Endothelial cell (in vitro differentiated cells): ENCODE measurements around the gene RNF5. TPM values are rescaled to one million over a fixed set of nuclear protein-coding genes. Genes with fewer than 3 reads are reported as not detected.

Experiments
- DNase-seq: peaks from one replicate; pipeline ENCODE4 v3.0.0; 2021; ENCODE audit warnings: low spot score
- H3K27ac Mint-ChIP-seq: one replicate; pipeline ENCODE4 v1.8.0; 2021; ENCODE audit warnings: mixed read lengths, inconsistent platforms; ENCODE audit not compliant: unreplicated experiment
- H3K27me3 Mint-ChIP-seq: one replicate; pipeline ENCODE4 v1.8.0; 2021; ENCODE audit warnings: mild to moderate bottlenecking, moderate library complexity, mixed read lengths, inconsistent platforms; ENCODE audit not compliant: unreplicated experiment
- H3K36me3 Mint-ChIP-seq: one replicate; pipeline ENCODE4 v1.8.0; 2021; ENCODE audit warnings: mild to moderate bottlenecking, low read depth, mixed read lengths, inconsistent platforms; ENCODE audit not compliant: unreplicated experiment
- H3K4me1 Mint-ChIP-seq: one replicate; pipeline ENCODE4 v1.8.0; 2021; ENCODE audit warnings: mild to moderate bottlenecking, mixed read lengths, inconsistent platforms; ENCODE audit not compliant: unreplicated experiment
- H3K4me3 Mint-ChIP-seq: one replicate; pipeline ENCODE4 v1.8.0; 2021; ENCODE audit warnings: mild to moderate bottlenecking, mixed read lengths, inconsistent platforms; ENCODE audit not compliant: unreplicated experiment
- H3K9me3 Mint-ChIP-seq: one replicate; pipeline ENCODE4 v1.8.0; 2021; ENCODE audit warnings: mixed read lengths, inconsistent platforms; ENCODE audit not compliant: unreplicated experiment
- CTCF ChIP-seq: fragments of 200-600 bp; sonication (generic); IDR thresholded peaks from one replicate; pipeline ENCODE4 v1.5.0; 2021; ENCODE audit warnings: antibody characterized with exemption; ENCODE audit not compliant: unreplicated experiment
- total RNA-seq: library from RNA; stranded (reverse); fragmentation: NEBNext Ultra II Directional; extraction: Animal tissue kit (Norgen Biotek cat#: 25700); gene quantifications from one replicate; pipeline ENCODE4 v1.2.1, GENCODE V29; 2021; ENCODE audit not compliant: unreplicated experiment

RNF5 gene
- total RNA-seq, 1 donor from 2014 or later = 44.4 TPM

- H3K27ac Mint-ChIP-seq = no peak overlapping the region
- no peaks in the 10 kb centered on the region for H3K9me3 Mint-ChIP-seq
- peaks cover 43% of the 10 kb centered on the region for H3K36me3 Mint-ChIP-seq
- H3K4me1 Mint-ChIP-seq = peaks cover 49% of the 10 kb centered on the region
- no peak for DNase-seq
- TF ChIP-seq CTCF = no peak
- peak overlapping the region; percentile 37 for H3K4me3 Mint-ChIP-seq
- peaks cover 6% of the 10 kb centered on the region for H3K27me3 Mint-ChIP-seq
These were observed 41.8 kb downstream of the RNF5 start for GRCh38 chr6:32220021-32220420.

GRCh38 chr6:32222333-32223230, 44.4 kb downstream of the RNF5 start:
- Mint-ChIP-seq H3K9me3 (no peaks in the 10 kb centered on the region), H3K27me3 (peaks cover 6% of the 10 kb centered on the region), H3K4me3 (peak overlapping the region; percentile 78), H3K4me1 (peaks cover 45% of the 10 kb centered on the region), H3K36me3 (peaks cover 24% of the 10 kb centered on the region), H3K27ac (peak overlapping the region; percentile 67)
- DNase-seq = no peak
- TF ChIP-seq CTCF = no peak

DNA sequence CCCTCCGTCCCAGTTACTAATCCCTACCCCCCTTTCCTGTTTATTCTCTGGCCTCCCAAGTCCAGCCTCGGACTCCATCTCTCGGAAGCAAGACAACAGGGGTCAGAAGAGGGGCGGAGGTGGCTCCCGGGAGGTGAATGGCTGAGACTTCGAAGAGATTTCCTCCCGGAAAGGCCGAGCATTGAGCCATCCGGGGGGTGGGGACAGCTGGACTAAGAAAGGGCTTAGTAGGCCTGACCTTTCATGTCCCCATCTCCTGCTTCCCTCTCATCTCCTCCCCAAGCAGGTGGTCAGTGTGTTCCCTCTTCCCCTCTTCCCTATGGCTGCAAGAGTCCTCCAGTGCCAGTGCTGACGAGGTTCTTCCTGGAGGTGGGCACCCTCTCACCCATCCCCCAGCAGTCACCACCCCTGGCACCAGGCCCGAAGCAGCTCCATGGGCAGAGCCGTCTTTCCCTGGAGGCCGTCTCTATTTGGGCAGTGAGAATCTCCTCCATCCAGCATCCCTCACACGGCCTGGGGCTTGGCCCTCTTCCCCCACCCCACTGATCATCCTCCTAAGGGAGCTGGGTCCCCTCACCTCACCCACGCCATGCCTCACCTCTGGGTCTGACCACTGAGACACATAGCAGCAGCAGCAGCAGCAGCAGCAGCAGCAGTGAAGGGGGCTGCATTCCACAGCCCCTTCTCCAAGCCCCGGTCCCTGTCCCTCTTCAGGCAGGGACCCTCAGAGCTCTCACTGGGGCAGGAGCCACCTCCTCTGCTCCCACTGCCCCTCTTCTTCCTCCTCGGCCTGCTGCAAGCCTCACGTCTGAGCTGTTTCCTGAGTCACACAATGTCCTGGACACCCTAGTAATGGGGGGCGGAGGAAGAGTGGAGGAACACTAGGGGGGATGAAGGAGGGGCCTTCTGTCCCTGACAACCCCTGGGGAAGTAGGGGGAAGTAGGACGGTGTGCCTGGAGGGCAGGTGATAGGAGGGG, 45.3 kb downstream of the RNF5 start, which contains the start of gene NOTCH4:
Gene NOTCH4, minus strand, starts transcription at position 810 of the 978 bp plus-strand sequence. Its CDS starts 139 bp downstream, at position 671.
- DNase-seq = peak; percentile 19
- Mint-ChIP-seq H3K27ac (peak within 1 kb of the TSS; percentile 91), H3K4me3 (peak within 1 kb of the TSS; percentile 88), H3K27me3 (peaks cover 8% of the 10 kb centered on the region), H3K36me3 (peaks cover 20% of the 10 kb centered on the region), H3K4me1 (peaks cover 47% of the 10 kb centered on the region), H3K9me3 (no peaks in the 10 kb centered on the region)
- no peak for TF ChIP-seq CTCF

- Mint-ChIP-seq H3K27me3 (peaks cover 5% of the 10 kb centered on the region), H3K4me3 (no peak overlapping the region), H3K36me3 (peaks cover 8% of the 10 kb centered on the region), H3K27ac (peak overlapping the region; percentile 85), H3K4me1 (peaks cover 50% of the 10 kb centered on the region), H3K9me3 (no peaks in the 10 kb centered on the region)
- TF ChIP-seq CTCF = no peak
- no peak for DNase-seq
These were observed 46.5 kb downstream of the RNF5 start for GRCh38 chr6:32224696-32225095.
